Measurements from ENCODE around the gene HACD2. TPM values are rescaled to one million over a fixed set of nuclear protein-coding genes. Genes with fewer than 3 reads are reported as not detected.

Gene HACD2
- total and polyA plus RNA-seq, 2 experiments from 2014 or later, result 27.0 to 41.2 TPM

- no peak for TF ChIP-seq EZH2phosphoT487 (IDR thresholded peaks at IDR 0.05; ENCODE audit: insufficient read depth, low read depth)
- TF ChIP-seq EZH2 (IDR thresholded peaks at IDR 0.05; ENCODE audit: insufficient read depth, poor library complexity, severe bottlenecking), result no peak
- H3K4me2 ChIP-seq (ENCODE audit: unreplicated experiment), result no peak overlapping the region
- H3K4me3 ChIP-seq, result no peak overlapping the region
- no peaks in the 10 kb centered on the region for H4K20me1 ChIP-seq (ENCODE audit: insufficient read depth)
- H3K9me2 ChIP-seq (ENCODE audit: insufficient read depth), result no peaks in the 10 kb centered on the region
- no peaks in the 10 kb centered on the region for H3K27me3 ChIP-seq (replicated peaks; ENCODE audit: insufficient read depth)
- 90 to 91% methylated on average over 11 of the region's 11 CpGs for WGBS, 2 experiments (ENCODE audit: low coverage in 1 of 2, low lambda C conversion rate in 2 of 2, missing lambda C conversion rate in 2 of 2)
- no peak overlapping the region for H3K9ac ChIP-seq
- H2AFZ ChIP-seq, result no peak overlapping the region
- H3K79me2 ChIP-seq (ENCODE audit: insufficient read depth), result no peaks in the 10 kb centered on the region
- peaks cover 14% of the 10 kb centered on the region; the same call in 1 of the 2 replicates for H3K36me3 ChIP-seq (ENCODE audit: low read depth)
- H3F3A ChIP-seq (ENCODE audit: insufficient read depth), result no peaks in the 10 kb centered on the region
- H3K4me1 ChIP-seq (ENCODE audit: insufficient read depth), result no peaks in the 10 kb centered on the region
- no peak overlapping the region for H3K27ac ChIP-seq
- no peak for DNase-seq
- in situ Hi-C loops (cut with MboI), result no loop called here
- H3K9me3 ChIP-seq (ENCODE audit: low read depth), result no peaks in the 10 kb centered on the region
Observed at GRCh38 chr3:123523023-123523412, 61.8 kb downstream of the HACD2 start.

GRCh38 chr3:123522320-123523022, 62.4 kb downstream of the HACD2 start:
- TF ChIP-seq EZH2phosphoT487 (IDR thresholded peaks at IDR 0.05; ENCODE audit: insufficient read depth, low read depth), result no peak
- no peak for TF ChIP-seq EZH2 (IDR thresholded peaks at IDR 0.05; ENCODE audit: insufficient read depth, poor library complexity, severe bottlenecking)
- Histone ChIP-seq H3K4me1 (ENCODE audit: insufficient read depth) (no peaks in the 10 kb centered on the region), H2AFZ (no peak overlapping the region), H3K36me3 (ENCODE audit: low read depth) (peaks cover 14% of the 10 kb centered on the region; the same call in 1 of the 2 replicates), H3K27me3 (replicated peaks; ENCODE audit: insufficient read depth) (no peaks in the 10 kb centered on the region), H3K27ac (no peak overlapping the region), H3K9me3 (ENCODE audit: low read depth) (no peaks in the 10 kb centered on the region), H3K79me2 (ENCODE audit: insufficient read depth) (no peaks in the 10 kb centered on the region), H3K9ac (no peak overlapping the region), H4K20me1 (ENCODE audit: insufficient read depth) (no peaks in the 10 kb centered on the region), H3F3A (ENCODE audit: insufficient read depth) (no peaks in the 10 kb centered on the region), H3K9me2 (ENCODE audit: insufficient read depth) (no peaks in the 10 kb centered on the region), H3K4me3 (no peak overlapping the region), H3K4me2 (ENCODE audit: unreplicated experiment) (no peak overlapping the region)
- WGBS, 2 experiments (ENCODE audit: low coverage in 1 of 2, low lambda C conversion rate in 2 of 2, missing lambda C conversion rate in 2 of 2), result 99 to 100% methylated on average over 4 of the region's 4 CpGs
- in situ Hi-C loops (cut with MboI), result no loop called here
- DNase-seq, result no peak

DNA sequence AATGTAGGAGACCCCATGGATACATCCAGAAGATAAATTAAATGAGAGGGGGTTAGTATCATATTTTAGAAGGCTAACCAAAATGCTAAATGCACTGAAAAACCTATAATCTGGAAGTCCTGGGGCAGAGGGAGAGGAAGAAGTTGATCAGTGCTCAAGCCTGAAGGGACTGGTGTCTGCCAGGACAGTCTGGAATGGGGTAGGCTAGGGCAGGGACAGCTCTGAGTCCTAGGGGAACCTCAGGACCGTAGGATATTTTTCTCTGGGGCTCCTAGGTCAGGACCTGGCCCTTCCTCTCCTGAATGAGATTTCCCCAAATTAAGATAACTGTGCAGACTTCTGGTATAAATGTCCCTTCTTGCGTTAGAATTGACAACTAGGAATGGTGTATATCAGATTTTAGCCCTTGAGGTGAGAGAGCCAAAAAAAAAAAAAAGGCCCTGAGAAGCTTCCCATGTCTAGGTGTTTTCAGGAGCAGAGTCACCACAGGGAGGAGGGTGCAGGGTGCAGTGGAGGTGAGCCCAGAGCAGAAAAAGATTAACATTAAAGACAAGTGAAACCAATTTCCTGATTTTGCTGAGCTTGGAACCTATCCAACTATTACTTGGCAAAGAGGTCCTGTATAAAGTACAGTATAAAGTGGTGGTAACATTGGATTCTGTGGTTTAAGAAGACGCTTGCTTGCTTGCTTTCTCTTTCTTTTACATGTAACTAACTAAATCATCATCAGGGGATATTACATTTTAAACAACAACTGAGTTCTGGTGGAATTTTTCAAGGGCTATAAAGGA, 63.5 kb downstream of the HACD2 start:
- TF ChIP-seq EZH2phosphoT487 (IDR thresholded peaks at IDR 0.05; ENCODE audit: insufficient read depth, low read depth) (no peak), EZH2 (IDR thresholded peaks at IDR 0.05; ENCODE audit: insufficient read depth, poor library complexity, severe bottlenecking) (no peak)
- Histone ChIP-seq H2AFZ (no peak overlapping the region), H4K20me1 (ENCODE audit: insufficient read depth) (no peaks in the 10 kb centered on the region), H3K4me2 (ENCODE audit: unreplicated experiment) (no peak overlapping the region), H3K9me3 (ENCODE audit: low read depth) (no peaks in the 10 kb centered on the region), H3K27me3 (replicated peaks; ENCODE audit: insufficient read depth) (no peaks in the 10 kb centered on the region), H3K9ac (no peak overlapping the region), H3F3A (ENCODE audit: insufficient read depth) (no peaks in the 10 kb centered on the region), H3K4me3 (no peak overlapping the region), H3K4me1 (ENCODE audit: insufficient read depth) (no peaks in the 10 kb centered on the region), H3K9me2 (ENCODE audit: insufficient read depth) (no peaks in the 10 kb centered on the region), H3K27ac (no peak overlapping the region), H3K36me3 (ENCODE audit: low read depth) (peaks cover 12% of the 10 kb centered on the region; the same call in 1 of the 2 replicates), H3K79me2 (ENCODE audit: insufficient read depth) (no peaks in the 10 kb centered on the region)
- DNase-seq, result no peak
- in situ Hi-C loops (cut with MboI), result no loop called here
- 95 to 98% methylated on average over 3 of the region's 3 CpGs for WGBS, 2 experiments (ENCODE audit: low coverage in 1 of 2, low lambda C conversion rate in 2 of 2, missing lambda C conversion rate in 2 of 2)

- no peak overlapping the region for H3K9ac ChIP-seq
- H3K4me1 ChIP-seq (ENCODE audit: insufficient read depth), result no peaks in the 10 kb centered on the region
- H3K79me2 ChIP-seq (ENCODE audit: insufficient read depth), result no peaks in the 10 kb centered on the region
- in situ Hi-C loops (cut with MboI), result no loop called here
- H3K27ac ChIP-seq, result no peak overlapping the region
- no peak for DNase-seq
- whole genome bisulfite sequencing, 2 experiments (ENCODE audit: low coverage in 1 of 2, low lambda C conversion rate in 2 of 2, missing lambda C conversion rate in 2 of 2), result 80 to 81% methylated on average over 2 of the region's 2 CpGs
- H3F3A ChIP-seq (ENCODE audit: insufficient read depth), result no peaks in the 10 kb centered on the region
- no peaks in the 10 kb centered on the region for H3K27me3 ChIP-seq (replicated peaks; ENCODE audit: insufficient read depth)
- no peak overlapping the region for H3K4me2 ChIP-seq (ENCODE audit: unreplicated experiment)
- H2AFZ ChIP-seq, result no peak overlapping the region
- H4K20me1 ChIP-seq (ENCODE audit: insufficient read depth), result no peaks in the 10 kb centered on the region
- TF ChIP-seq EZH2phosphoT487 (IDR thresholded peaks at IDR 0.05; ENCODE audit: insufficient read depth, low read depth), result no peak
- no peak for TF ChIP-seq EZH2 (IDR thresholded peaks at IDR 0.05; ENCODE audit: insufficient read depth, poor library complexity, severe bottlenecking)
- no peaks in the 10 kb centered on the region for H3K9me2 ChIP-seq (ENCODE audit: insufficient read depth)
- peaks cover 5% of the 10 kb centered on the region; the same call in 1 of the 2 replicates for H3K36me3 ChIP-seq (ENCODE audit: low read depth)
- no peak overlapping the region for H3K4me3 ChIP-seq
- no peaks in the 10 kb centered on the region for H3K9me3 ChIP-seq (ENCODE audit: low read depth)
Observed at GRCh38 chr3:123520656-123521055, 64.2 kb downstream of the HACD2 start.

Measured in GM23248 (cell line).